ENCODE results near the gene HHIPL1. TPM values are rescaled to one million over a fixed set of nuclear protein-coding genes. Genes with fewer than 3 reads are reported as not detected.

The HHIPL1 gene
- total RNA-seq, 2 experiments from 2014 or later = 0.25 to 0.72 TPM

GRCh38 chr14:99688210-99688581 lies 43.3 kb downstream of the HHIPL1 start:
- intact Hi-C loops (cut with micrococcal nuclease; ENCODE audit: unreplicated experiment) = loop anchor here (5.0 kb wide), 2 partner anchors 104 to 261 kb away; partner anchors contain the start of gene EML1
- Histone ChIP-seq H3K27ac (ENCODE audit: low read depth, low read length, poor library complexity, severe bottlenecking) (no peak overlapping the region), H3K9me3 (ENCODE audit: low read length) (no peaks in the 10 kb centered on the region), H3K36me3 (ENCODE audit: insufficient read depth, low read length) (no peaks in the 10 kb centered on the region), H3K4me2 (ENCODE audit: low read length) (peak overlapping the region; percentile 88), H2AFZ (ENCODE audit: low read length) (no peak overlapping the region), H3K9me2 (ENCODE audit: insufficient read depth, low read length) (no peaks in the 10 kb centered on the region), H3K4me3 (ENCODE audit: low read depth, low read length, poor library complexity, severe bottlenecking) (no peak overlapping the region), H3K4me1 (ENCODE audit: insufficient read depth, low read length, poor library complexity, severe bottlenecking) (peaks cover 39% of the 10 kb centered on the region), H3K79me2 (ENCODE audit: insufficient read depth, low read depth, low read length) (no peaks in the 10 kb centered on the region), H4K20me1 (ENCODE audit: insufficient read depth, low read length) (no peaks in the 10 kb centered on the region)
- ChIA-PET POLR2A (interaction anchor here (1.2 kb wide), 1 partner anchor 23 kb away, joined by 3 read pairs; no protein-coding TSS in a partner anchor), CTCF (ENCODE audit: unreplicated experiment) (interaction anchor here (0.6 to 0.7 kb wide), 2 partner anchors 20 to 171 kb away, joined by 3 to 5 read pairs; no protein-coding TSS in a partner anchor)
- no peak for DNase-seq (ENCODE audit: low spot score)
- no TSS peak for BruUV-seq (replicated peaks)
- no peak for TF ChIP-seq CTCF (conservative IDR thresholded peaks at IDR 0.05; ENCODE audit: low read length)
- no peak for TF ChIP-seq EZH2phosphoT487 (IDR thresholded peaks at IDR 0.05; ENCODE audit: borderline replicate concordance, low read depth, low read length)

- Histone ChIP-seq H3K9me2 (ENCODE audit: insufficient read depth, low read length) (no peaks in the 10 kb centered on the region), H2AFZ (ENCODE audit: low read length) (no peak overlapping the region), H3K4me1 (ENCODE audit: insufficient read depth, low read length, poor library complexity, severe bottlenecking) (peaks cover 39% of the 10 kb centered on the region), H3K4me2 (ENCODE audit: low read length) (no peak overlapping the region), H3K4me3 (ENCODE audit: low read depth, low read length, poor library complexity, severe bottlenecking) (no peak overlapping the region), H3K9me3 (ENCODE audit: low read length) (no peaks in the 10 kb centered on the region), H3K27ac (ENCODE audit: low read depth, low read length, poor library complexity, severe bottlenecking) (no peak overlapping the region), H4K20me1 (ENCODE audit: insufficient read depth, low read length) (no peaks in the 10 kb centered on the region), H3K36me3 (ENCODE audit: insufficient read depth, low read length) (no peaks in the 10 kb centered on the region), H3K79me2 (ENCODE audit: insufficient read depth, low read depth, low read length) (no peaks in the 10 kb centered on the region)
- no peak for TF ChIP-seq CTCF (conservative IDR thresholded peaks at IDR 0.05; ENCODE audit: low read length)
- TF ChIP-seq EZH2phosphoT487 (IDR thresholded peaks at IDR 0.05; ENCODE audit: borderline replicate concordance, low read depth, low read length) = no peak
- CTCF ChIA-PET (ENCODE audit: unreplicated experiment) = interaction anchor here (0.6 to 0.7 kb wide), 2 partner anchors 21 to 171 kb away, joined by 3 to 5 read pairs; no protein-coding TSS in a partner anchor
- POLR2A ChIA-PET = interaction anchor here (1.2 kb wide), 1 partner anchor 24 kb away, joined by 3 read pairs; no protein-coding TSS in a partner anchor
- BruUV-seq (replicated peaks) = no TSS peak
- intact Hi-C loops (cut with micrococcal nuclease; ENCODE audit: unreplicated experiment) = loop anchor here (5.0 kb wide), 2 partner anchors 104 to 261 kb away; partner anchors contain the start of gene EML1
- no peak for DNase-seq (ENCODE audit: low spot score)
Measured at GRCh38 chr14:99688629-99689028, 43.7 kb downstream of the HHIPL1 start.
